ENCODE data around the gene MS4A15.

DNA sequence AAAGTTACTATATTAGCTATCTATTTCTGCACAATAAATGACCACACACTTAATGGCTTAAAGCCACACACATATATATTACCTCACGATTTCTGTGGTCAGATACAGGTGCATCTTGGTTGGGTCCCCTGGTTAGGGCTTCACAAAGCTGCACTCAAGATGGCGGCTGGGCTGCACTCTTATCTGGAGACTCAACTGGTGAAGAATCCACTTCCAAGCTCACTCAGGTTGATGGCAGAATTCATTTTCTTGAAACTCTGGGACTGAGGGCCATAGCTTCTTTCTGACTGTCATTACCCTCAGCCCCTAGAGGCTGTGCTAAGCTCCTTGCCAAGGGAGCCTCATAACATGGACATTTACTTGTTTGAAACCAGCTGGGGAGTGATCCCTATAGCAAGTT is 23.4 kb downstream of the MS4A15 start:
- no peak for TF ChIP-seq POLR2A (IDR thresholded peaks at IDR 0.05)
- TF ChIP-seq, protein P1, sequence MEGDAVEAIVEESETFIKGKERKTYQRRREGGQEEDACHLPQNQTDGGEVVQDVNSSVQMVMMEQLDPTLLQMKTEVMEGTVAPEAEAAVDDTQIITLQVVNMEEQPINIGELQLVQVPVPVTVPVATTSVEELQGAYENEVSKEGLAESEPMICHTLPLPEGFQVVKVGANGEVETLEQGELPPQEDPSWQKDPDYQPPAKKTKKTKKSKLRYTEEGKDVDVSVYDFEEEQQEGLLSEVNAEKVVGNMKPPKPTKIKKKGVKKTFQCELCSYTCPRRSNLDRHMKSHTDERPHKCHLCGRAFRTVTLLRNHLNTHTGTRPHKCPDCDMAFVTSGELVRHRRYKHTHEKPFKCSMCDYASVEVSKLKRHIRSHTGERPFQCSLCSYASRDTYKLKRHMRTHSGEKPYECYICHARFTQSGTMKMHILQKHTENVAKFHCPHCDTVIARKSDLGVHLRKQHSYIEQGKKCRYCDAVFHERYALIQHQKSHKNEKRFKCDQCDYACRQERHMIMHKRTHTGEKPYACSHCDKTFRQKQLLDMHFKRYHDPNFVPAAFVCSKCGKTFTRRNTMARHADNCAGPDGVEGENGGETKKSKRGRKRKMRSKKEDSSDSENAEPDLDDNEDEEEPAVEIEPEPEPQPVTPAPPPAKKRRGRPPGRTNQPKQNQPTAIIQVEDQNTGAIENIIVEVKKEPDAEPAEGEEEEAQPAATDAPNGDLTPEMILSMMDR (IDR thresholded peaks at IDR 0.05), result no peak

Data from esophagus squamous epithelium (tissue), 4 donors.